NCI-H82 treated with DMSO at 0.1 percent for 48 hours (cell line): ENCODE measurements around the gene RHNO1.

ENCODE experiments used
- DNase-seq: peaks from one replicate; lab custom pipeline; 2025; ENCODE audit not compliant: unreplicated experiment; lab: John Stamatoyannopoulos, UW

The RHNO1 gene

GRCh38 chr12:2877047-2877952, at the start of gene RHNO1, which contains the start of gene FOXM1:
Gene RHNO1 (plus strand): TSS chr12:2877223. CDS start chr12:2885367, 8,144 bp downstream.
Gene FOXM1 (minus strand): TSS chr12:2877174. CDS start chr12:2874478, 2,696 bp downstream.
- peak; percentile 48 for DNase-seq

- DNase-seq = no peak
Measured at GRCh38 chr12:2829275-2829674, 47.7 kb upstream of the RHNO1 start.

GRCh38 chr12:2832550-2833127, 44.4 kb upstream of the RHNO1 start:
- DNase-seq = no peak

GRCh38 chr12:2833327-2833726, 43.7 kb upstream of the RHNO1 start:
- DNase-seq = no peak

GRCh38 chr12:2833810-2834209, 43.2 kb upstream of the RHNO1 start:
- no peak for DNase-seq

- no peak for DNase-seq
Measured at GRCh38 chr12:2834581-2835491, 42.2 kb upstream of the RHNO1 start, which contains the start of gene NRIP2. Gene NRIP2 (minus strand): TSS chr12:2835035. CDS start chr12:2834983, 52 bp downstream.

GRCh38 chr12:2835691-2836403, 41.2 kb upstream of the RHNO1 start:
- no peak for DNase-seq

GRCh38 chr12:2836574-2836973, 40.4 kb upstream of the RHNO1 start:
- DNase-seq = no peak

- no peak for DNase-seq
Measured at GRCh38 chr12:2841056-2841650, 35.9 kb upstream of the RHNO1 start.

- DNase-seq = no peak
Measured at GRCh38 chr12:2842948-2843347, 34.1 kb upstream of the RHNO1 start.

GRCh38 chr12:2844786-2845185, 32.2 kb upstream of the RHNO1 start:
- DNase-seq = no peak

- no peak for DNase-seq
Measured at GRCh38 chr12:2845280-2845679, 31.7 kb upstream of the RHNO1 start.

GRCh38 chr12:2851931-2852330, 25.1 kb upstream of the RHNO1 start:
- no peak for DNase-seq

GRCh38 chr12:2853626-2854025, 23.4 kb upstream of the RHNO1 start:
- peak; percentile 53 for DNase-seq

- no peak for DNase-seq
Measured at GRCh38 chr12:2854669-2855453, 22.2 kb upstream of the RHNO1 start.

GRCh38 chr12:2855546-2855945, 21.5 kb upstream of the RHNO1 start:
- DNase-seq = no peak

- DNase-seq = no peak
Measured at GRCh38 chr12:2856051-2856450, 21.0 kb upstream of the RHNO1 start.

- DNase-seq = no peak
Measured at GRCh38 chr12:2857021-2857431, 20.0 kb upstream of the RHNO1 start, which contains the start of gene TEX52. Gene TEX52 (minus strand): TSS chr12:2857039. CDS start chr12:2857026, 13 bp downstream.

- DNase-seq = no peak
Measured at GRCh38 chr12:2857576-2857975, 19.4 kb upstream of the RHNO1 start.
